Measurements from ENCODE around the gene SORCS2.

- TF ChIP-seq CTCF (IDR thresholded peaks at IDR 0.05) (no peak), POLR2AphosphoS5 (IDR thresholded peaks at IDR 0.05) (no peak)
These were observed 179.0 kb downstream of the SORCS2 start for GRCh38 chr4:7371210-7371941.
